Gastrocnemius medialis (tissue), 4 donors: ENCODE data around the gene ASCC1.

Experiments
- CTCF ChIP-seq, 5 experiments: fragments of 450-650 bp in 3 of 5; fragments of 200-600 bp in 2 of 5; sonication (generic) in 2 of 5; IDR thresholded peaks in 4 of 5; conservative IDR thresholded peaks in 1 of 5; 1 replicate in 4 of 5; 2 replicates in 1 of 5; pipeline ENCODE4 v1.5.1; 2016 to 2019; ENCODE audit warnings: antibody characterized with exemption in 5 of 5, mild to moderate bottlenecking in 3 of 5, moderate library complexity in 3 of 5
- POLR2A ChIP-seq, 2 donors: fragments of 450-650 bp; IDR thresholded peaks; one replicate each; pipeline ENCODE4 v1.6.1; 2017; ENCODE audit warnings: antibody characterized with exemption in 2 of 2, mild to moderate bottlenecking in 2 of 2, moderate library complexity in 2 of 2

GRCh38 chr10:72158176-72158575 is 57.9 kb downstream of the ASCC1 start:
- TF ChIP-seq CTCF (IDR thresholded peaks at IDR 0.05 in 4 of 5, conservative IDR thresholded peaks at IDR 0.05 in 1 of 5), result no peak
- TF ChIP-seq POLR2A (IDR thresholded peaks at IDR 0.05), result no peak
